ENCODE measurements around the gene ALOX12B.
"Not testable (repeated sequence)": the region's sequence is repeated elsewhere in the genome, so short reads cannot be mapped to it uniquely, and the experiment has no call there.

ALOX12B gene

DNA sequence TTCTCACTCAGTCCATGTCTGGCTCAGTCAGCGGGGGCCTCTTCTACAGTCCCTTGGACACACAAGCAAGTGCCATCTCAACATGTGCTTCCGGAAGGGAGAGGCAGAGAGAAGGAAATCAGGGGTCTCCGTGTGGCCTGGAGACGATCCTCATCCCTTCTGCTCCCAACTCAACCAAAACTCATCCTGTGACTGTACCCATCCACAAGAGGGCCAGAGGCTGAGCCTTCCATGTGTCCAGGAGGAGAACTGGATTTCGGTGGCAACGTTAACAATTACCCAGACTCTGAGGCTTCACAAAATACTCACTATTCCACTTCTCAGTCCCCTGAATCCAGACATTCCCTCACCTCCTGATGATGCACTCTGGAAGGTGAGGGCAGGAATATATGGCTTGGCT lies 7.8 kb upstream of the ALOX12B start:
- DNase-seq = no peak
- in situ Hi-C loops (cut with HindIII; ENCODE audit: low pct_ligation_motif_present, low pct_unique_long_range_greater_than_20kb, low sequenced_read_pairs) = no loop called here

DNA sequence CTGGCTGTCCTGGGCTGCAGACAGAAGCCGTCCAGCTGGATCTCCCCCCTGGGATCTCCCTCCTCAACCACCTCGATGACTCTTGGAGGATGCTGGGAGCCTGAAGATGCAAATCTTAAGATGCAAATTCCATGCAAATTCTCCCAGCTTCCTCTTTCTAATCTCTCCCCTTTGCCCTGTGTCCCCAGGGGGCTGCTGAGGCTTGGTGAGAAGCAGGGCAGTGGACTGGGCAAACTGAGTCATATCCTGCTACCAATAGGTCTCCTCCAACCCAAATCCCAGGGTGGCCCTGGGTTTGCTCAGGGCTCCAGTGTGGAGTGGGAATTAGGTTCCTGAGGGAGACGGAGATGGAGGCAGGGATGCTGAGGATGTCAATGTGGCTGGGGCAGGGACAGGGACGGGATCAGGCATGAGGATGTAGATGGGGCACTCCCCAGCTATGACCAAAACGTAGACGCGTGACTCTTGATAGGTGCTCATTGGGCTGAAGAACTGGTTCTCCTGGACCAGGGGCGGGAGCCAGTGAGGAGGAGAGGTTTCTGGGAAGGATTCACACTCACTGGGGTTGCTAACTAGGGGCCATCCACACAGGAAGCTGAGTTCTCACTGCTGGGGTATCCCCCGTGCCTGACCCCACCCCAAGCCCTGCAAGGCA lies 3.6 kb upstream of the ALOX12B start:
- no peak for DNase-seq
- in situ Hi-C loops (cut with HindIII; ENCODE audit: low pct_ligation_motif_present, low pct_unique_long_range_greater_than_20kb, low sequenced_read_pairs) = no loop called here

DNA sequence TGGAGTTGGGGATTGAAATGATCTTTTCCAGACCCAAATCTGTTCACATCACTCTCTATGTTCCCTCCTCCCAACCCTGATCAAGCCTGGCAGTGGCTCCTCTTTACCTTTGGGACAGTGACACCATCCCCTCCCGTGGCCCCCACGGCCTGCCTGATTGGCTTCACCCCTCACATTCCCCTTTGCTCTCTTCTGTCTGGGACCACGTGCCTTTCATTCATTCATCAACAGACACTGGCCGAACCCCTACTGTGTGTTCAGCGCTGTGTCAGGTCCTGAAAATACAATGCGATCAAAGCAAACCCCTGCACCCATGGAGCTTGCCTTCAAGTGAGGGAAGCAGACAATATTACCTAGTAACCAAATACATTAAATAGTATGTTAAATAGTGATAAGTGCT lies 2.2 kb upstream of the ALOX12B start:
- in situ Hi-C loops (cut with HindIII; ENCODE audit: low pct_ligation_motif_present, low pct_unique_long_range_greater_than_20kb, low sequenced_read_pairs) = no loop called here
- DNase-seq = no peak

DNA sequence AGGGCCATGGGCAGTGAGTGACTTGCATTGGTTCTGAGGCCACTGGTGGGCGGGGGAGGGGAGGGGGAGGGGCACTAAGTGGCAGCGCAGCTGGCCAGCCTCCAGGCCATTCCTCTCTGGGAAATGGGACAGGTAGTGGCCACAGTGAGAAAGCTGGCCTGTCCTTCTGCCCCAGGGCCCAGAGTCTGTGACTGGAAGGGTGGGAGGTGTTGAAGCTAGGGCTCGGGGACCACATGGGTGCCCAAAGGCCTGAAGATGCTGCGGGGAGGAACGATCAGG lies 375 bp upstream of the ALOX12B start:
- in situ Hi-C loops (cut with HindIII; ENCODE audit: low pct_ligation_motif_present, low pct_unique_long_range_greater_than_20kb, low sequenced_read_pairs) = no loop called here
- no peak for DNase-seq

DNA sequence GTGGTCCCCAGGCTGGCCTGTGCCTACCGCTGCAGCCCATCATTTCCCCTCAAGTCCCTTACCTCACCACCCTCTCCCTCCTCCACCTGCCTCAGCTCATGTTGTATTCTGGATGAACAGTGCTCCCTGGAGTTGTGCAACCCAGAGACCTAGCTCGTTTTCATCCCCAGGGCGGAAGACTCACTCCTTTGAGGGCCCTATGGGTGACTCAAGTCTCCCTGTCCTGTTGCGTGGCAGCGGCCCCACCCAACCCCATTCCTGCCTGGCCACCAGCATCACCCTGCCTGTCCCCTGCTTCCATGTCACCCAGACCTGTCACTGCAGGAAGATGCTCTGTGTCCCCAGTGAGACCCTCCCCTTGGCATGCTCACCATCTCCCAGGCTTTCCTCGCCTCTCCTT lies 3.3 kb downstream of the ALOX12B start:
- in situ Hi-C loops (cut with HindIII; ENCODE audit: low pct_ligation_motif_present, low pct_unique_long_range_greater_than_20kb, low sequenced_read_pairs) = no loop called here
- no peak for DNase-seq

DNA sequence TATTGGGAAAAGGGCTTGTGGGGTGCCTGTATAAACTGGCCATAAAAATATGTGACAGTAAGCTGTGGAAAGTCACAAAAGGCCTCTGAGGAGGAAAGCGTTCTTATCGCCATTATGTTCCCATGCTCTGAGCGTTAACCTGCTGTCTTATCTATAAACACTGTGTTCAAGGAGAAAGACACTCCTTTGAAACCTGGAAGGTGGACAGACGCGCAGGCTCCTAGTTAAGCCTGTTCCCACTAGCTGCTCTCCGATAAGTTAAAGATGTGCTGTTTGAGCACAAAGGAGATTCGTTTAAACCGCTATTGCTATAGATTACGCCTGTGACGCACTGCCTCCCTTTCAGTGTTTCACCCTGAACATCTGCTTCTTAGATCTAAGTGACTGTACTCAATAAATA lies 5.2 kb downstream of the ALOX12B start:
- DNase-seq = no peak
- in situ Hi-C loops (cut with HindIII; ENCODE audit: low pct_ligation_motif_present, low pct_unique_long_range_greater_than_20kb, low sequenced_read_pairs) = no loop called here

DNA sequence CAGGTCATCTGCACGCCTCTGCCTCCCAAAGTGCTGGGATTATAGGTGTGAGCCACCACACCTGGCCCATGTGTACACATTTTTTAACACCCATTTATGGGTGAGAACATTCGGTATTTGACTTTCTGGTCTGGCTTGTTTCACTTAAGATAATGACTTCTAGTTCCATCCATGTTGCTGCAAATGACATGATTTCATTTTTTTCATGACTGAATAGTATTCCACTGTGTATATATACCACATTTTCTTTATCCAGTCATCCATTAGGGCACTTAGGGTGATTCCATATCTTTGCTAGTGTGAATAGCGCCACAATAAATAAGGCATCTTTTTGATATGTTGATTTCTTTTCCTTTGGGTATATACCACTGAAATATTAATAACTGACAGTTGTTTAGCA lies 5.6 kb downstream of the ALOX12B start:
- DNase-seq = no peak
- in situ Hi-C loops (cut with HindIII; ENCODE audit: low pct_ligation_motif_present, low pct_unique_long_range_greater_than_20kb, low sequenced_read_pairs) = no loop called here

DNA sequence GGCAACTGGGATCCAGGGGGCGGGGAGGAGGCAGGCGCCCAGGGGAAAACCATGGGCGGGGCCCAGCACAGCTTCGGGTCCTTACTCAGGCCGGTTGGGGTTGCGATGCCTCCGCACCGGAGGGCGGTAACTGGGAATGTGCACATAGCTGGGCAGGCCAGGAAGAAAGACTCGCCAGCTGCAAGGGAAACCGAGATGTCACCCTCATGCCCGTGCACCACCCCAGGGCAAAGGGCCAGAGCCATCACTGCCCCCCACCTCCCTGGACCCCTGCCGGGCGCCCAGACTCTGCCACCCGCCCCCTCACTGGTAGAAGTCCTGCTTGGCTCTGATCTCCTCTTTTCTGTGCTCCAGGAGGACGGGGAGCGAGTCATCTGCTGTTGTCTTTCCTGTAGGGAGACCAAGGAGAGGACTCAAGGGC lies 6.7 kb downstream of the ALOX12B start:
- in situ Hi-C loops (cut with HindIII; ENCODE audit: low pct_ligation_motif_present, low pct_unique_long_range_greater_than_20kb, low sequenced_read_pairs) = no loop called here
- no peak for DNase-seq

DNA sequence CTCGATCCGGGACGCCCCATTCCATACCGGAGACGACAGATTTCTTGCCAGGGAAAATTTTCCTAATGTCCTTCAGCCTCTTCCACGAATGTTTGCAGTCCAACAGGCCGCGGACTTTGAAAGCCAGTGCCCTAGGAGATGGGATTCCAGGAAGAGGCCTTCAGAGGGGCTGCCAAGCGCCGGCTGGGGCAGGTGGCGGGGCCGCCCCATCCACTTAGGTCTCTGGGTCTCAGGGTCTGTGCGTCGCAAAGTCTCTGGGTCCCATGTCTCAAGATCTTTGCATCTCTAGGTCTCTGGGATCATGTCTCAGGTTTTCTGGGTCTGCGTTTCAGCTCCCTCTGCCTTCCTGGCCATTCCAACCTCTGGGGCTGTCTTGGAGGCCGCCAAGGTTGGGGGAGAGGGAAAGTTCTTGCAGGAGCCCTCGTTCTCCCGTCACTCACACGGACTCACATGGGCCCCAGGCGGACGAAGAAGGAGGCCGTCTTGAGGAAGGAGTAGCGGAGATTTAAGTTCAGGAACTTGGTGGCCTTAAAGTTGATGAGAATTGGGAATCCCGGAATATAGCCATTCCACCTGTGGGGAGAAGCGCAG lies 7.2 kb downstream of the ALOX12B start:
- DNase-seq = no peak
- in situ Hi-C loops (cut with HindIII; ENCODE audit: low pct_ligation_motif_present, low pct_unique_long_range_greater_than_20kb, low sequenced_read_pairs) = no loop called here

DNA sequence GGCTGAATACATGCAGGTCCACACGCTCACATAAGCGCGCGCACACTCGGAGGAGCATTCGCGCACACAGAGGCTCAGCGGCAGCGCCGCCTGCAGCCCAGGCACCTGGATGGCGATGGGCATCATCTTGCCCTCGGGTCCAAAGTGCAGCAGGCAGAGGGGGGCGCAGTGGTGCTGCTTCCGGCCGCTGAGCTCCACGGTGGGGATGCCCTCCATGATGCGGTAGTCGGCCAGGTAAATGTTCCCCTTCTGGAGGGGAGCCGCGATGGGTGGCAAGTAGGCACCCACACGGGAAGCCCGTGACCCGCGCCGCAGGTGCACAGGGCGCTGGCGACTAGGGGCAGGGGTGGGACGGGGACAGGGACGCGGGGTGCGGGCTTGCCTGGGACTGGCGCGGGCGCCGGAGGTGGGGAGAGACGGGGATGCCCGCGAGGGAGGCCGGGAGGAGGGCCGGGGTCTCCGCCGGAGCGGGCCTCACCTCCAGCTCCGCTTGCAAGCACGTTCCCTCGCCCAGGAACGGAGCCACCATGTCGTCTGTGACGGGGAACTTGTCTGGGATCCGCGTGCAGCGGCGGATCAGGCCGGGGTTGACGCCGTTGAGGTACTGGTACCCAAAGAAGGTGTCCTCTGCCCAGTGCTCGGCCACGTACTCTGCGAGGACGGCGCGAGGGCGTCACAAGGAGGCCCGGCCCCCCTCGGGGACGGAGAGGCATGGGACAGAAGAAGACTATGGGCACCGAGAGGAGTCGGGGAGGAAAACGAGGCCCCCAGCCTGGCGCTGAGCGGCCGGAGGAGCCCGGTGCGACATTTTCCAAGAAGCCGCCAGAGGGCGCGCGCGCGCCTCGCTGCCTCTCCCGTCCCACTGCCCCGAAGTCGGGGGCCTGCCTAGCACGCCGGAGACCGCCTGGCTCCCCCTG lies 8.0 kb downstream of the ALOX12B start:
- in situ Hi-C loops (cut with HindIII; ENCODE audit: low pct_ligation_motif_present, low pct_unique_long_range_greater_than_20kb, low sequenced_read_pairs) = no loop called here
- peak; percentile 84 for DNase-seq

DNA sequence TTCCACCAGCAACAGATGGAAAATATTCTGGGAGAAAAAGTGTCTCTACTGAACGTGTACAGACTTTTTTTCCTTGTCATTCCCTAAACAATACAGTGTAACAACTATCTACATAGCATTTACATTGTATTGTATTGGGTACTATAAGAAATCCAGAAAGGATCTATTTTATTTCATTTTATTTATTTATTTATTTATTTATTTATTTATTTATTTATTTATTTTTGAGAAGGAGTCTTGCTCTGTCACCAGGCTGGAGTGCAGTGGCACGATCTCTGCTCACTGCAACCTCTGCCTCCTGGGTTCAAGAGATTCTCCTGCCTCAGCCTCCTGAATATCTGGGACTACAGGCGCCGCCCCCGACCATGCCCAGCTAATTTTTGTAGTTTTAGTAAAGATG lies 9.6 kb downstream of the ALOX12B start:
- DNase-seq; in situ Hi-C loops (cut with HindIII; ENCODE audit: low pct_ligation_motif_present, low pct_unique_long_range_greater_than_20kb, low sequenced_read_pairs): not testable (repeated sequence)

DNA sequence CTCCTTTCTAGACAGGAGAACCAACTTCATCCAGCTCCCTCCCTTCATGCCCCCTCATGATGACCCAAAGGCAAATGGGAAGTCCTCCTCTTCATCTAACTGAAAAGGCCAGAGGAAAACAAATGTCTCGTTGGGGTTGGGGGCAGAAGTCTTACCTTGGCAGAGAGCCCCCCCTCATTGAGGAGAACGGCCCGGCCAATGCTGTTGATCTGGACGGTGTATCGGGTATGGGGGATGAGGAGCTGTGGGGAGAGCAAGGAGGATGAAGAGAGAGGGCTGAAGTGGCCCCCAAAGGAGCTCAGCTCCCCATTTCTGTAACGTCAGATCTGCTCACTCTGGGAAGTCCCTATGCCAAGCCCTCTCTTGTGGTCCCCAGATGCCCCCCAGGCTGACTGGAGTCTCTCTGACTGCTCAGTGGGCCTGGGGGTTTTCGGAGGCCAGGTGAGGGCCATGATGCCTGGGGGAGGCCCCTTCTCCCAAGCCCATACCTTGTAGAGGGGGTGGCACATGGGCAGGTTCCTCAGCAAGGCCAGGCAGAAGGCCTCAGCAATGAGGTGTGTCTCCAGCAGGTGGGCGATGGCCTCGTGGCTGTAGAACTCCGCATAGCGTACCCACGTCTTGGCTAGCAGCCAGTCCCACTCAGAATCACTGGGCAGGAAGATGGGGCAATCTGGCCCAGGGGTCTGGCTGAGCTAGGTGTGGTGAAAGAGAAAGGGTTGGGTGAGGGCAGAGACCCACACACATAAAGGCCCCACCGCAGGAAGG lies 10.8 kb downstream of the ALOX12B start:
- in situ Hi-C loops (cut with HindIII; ENCODE audit: low pct_ligation_motif_present, low pct_unique_long_range_greater_than_20kb, low sequenced_read_pairs) = no loop called here
- no peak for DNase-seq

DNA sequence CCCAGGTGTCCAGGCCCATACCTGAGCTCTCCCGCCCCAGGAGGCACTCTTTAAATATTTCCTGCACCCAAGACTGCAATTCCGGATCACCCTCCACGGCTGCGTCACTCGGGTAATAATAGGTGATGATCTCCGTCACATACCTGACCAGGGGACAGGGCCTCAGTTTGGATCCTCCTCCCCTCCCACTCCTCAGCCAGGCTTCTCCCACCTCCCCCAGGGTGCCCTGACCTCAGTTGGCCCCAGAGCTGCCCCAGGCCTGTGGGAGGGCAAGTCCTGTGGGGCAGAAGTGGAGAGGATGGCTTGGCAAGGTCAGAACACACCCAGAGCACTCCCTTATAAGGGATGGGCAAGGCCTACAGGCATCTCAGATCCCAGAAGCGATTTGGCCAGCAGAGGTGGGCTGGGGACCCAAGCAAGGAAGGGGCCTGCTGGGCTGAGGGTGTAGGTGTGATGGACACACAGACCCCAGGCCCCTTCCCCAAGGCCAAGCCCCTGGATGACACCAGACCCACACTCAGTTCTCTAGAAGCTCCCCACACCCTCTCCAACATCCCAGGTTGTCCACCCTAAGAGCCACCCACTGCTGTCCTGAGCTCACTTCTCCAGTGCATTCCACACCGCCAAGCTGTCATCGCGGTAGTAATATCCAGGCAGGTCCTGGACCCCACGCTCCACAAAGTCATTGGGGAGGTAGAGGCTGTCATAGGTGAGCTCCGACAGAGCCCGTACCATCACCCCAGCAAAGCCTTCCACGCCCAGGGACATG lies 11.8 kb downstream of the ALOX12B start:
- in situ Hi-C loops (cut with HindIII; ENCODE audit: low pct_ligation_motif_present, low pct_unique_long_range_greater_than_20kb, low sequenced_read_pairs) = no loop called here
- DNase-seq = no peak

DNA sequence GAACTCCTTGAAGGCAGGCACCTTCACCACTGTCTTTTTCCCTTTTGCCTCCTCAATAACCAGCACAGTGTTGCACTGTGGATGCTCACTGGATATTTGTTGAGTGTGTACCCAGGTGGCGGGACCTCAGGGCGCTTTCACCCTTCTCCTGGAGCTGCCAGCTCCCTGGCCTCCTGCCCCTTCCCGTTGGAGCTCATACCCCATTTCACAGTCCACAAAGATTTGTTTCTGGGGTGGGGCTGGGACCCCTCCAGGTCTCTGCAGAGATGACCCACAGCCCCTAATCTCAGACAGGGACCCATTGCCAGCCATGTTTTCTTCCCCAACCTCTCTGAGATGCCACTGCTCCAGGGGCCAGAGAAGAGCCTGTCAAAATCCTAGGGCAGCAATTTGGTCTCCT lies 12.4 kb downstream of the ALOX12B start:
- in situ Hi-C loops (cut with HindIII; ENCODE audit: low pct_ligation_motif_present, low pct_unique_long_range_greater_than_20kb, low sequenced_read_pairs) = no loop called here
- DNase-seq = no peak

DNA sequence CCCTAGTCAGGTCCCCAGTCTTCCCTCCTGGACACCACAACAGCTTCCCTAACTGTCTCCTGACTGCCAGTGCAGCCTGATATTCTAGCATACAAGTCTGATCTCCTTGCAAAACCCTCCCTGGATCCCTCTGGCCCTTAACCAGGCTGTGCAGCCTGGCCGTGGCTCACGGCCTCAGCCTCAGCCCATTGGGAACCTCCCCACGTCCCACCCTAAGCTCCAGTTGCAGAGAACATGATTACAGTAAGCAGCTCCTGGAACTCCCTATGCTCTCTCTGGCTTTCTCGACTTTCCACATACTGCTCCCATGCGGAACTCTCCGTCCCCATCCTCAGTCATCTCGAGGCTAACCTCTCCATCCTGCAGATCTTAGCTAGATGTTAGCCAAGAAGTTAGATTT lies 13.0 kb downstream of the ALOX12B start:
- in situ Hi-C loops (cut with HindIII; ENCODE audit: low pct_ligation_motif_present, low pct_unique_long_range_greater_than_20kb, low sequenced_read_pairs) = no loop called here
- DNase-seq = no peak

DNA sequence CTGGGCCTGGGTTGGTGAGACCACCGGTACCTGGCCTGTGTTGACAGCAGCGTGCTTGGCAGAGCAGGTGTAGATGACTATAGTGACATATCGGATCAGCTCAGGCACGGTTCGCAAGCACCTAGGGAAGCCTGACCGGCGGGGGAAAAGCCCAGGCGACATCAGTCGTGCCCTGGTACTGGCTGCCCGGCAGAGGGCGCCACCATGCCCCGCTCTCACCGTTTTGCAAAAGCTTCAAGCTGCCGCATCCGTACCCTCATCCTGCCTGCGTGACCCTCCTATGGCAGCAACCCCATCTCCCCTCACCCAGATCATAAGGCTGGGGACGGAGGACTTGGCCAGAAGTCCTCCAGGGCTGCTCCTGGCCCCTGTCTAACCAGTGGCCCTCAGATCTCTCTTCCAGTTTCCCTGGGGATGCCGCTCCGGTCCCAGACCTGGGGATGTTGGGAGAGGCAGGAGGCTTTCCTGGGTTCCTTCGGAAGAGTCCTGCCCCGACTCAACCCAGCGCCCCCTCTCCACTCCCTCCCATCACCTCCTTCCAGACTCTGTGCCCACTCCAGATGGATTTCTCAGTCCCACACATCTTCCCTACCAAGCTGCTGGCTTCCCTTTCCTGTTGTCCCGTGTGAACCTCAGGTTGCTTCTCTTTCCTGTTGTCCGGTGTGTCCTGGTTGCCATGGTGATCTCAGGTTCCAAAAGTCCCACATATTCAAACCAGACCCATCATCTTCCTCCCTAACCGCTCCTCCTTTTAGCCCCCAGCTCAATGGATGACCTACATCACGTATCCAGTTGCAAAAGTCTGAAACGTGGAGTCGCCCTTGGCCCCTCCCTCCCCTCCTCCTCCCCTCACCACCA lies 13.7 kb downstream of the ALOX12B start:
- in situ Hi-C loops (cut with HindIII; ENCODE audit: low pct_ligation_motif_present, low pct_unique_long_range_greater_than_20kb, low sequenced_read_pairs) = no loop called here
- peak; percentile 68 for DNase-seq

DNA sequence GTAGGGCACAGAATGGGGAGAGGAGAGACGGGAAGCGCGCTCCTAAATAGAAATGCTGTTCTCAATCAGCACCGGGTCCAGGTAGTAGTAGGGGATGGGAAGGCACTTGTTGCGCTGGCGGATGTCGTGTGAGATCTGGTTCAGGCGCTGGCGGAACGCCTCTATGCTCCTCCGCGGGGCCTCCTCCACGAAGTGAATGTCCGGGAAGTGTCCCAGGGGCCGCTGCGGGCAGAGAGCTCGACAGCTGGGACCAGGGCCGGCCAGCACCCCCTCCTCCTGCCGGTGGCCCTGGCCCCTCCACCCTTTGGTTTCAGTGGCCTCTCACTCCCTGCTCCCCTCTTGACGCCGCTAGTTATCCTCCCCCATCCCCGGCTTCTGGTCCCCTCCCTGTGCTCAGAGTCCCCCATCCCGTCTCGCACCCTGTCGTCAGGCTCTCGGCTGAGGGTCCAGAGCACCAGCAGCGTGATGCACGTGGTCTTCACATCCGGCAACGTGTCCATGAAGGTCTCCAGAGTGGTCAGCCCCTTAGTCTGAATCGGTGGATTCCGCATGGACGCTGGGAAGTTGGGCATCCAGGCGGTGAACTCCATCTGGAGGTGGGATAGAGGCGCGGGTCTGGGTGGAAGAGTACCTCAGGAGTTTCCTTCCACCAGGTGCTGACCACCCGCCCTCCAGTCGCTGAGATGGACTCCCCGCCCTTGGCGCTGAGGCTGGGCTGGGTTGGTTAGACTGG lies 14.6 kb downstream of the ALOX12B start:
- DNase-seq = no peak
- in situ Hi-C loops (cut with HindIII; ENCODE audit: low pct_ligation_motif_present, low pct_unique_long_range_greater_than_20kb, low sequenced_read_pairs) = no loop called here
